ENCODE results near the gene FBXO47. TPM values are rescaled to one million over a fixed set of nuclear protein-coding genes. Genes with fewer than 3 reads are reported as not detected.

Gene FBXO47
- total RNA-seq, 1 experiment from 2014 or later: not detected

GRCh38 chr17:38996660-38997337 is 29.6 kb upstream of the FBXO47 start:
- DNase-seq (ENCODE audit: low spot score): no peak
- Histone ChIP-seq H3K9me3 (ENCODE audit: low read depth, low read length, poor library complexity, severe bottlenecking) (no peaks in the 10 kb centered on the region), H3K4me1 (ENCODE audit: insufficient read depth, low read length, poor library complexity, severe bottlenecking) (no peaks in the 10 kb centered on the region), H3K27me3 (replicated peaks; ENCODE audit: insufficient read depth, low read depth, low read length, poor library complexity) (no peaks in the 10 kb centered on the region), H3K27ac (ENCODE audit: low read depth, low read length, poor library complexity, severe bottlenecking) (no peak overlapping the region), H3K36me3 (ENCODE audit: insufficient read depth, low read length, poor library complexity, severe bottlenecking) (no peaks in the 10 kb centered on the region), H3K4me3 (ENCODE audit: low read depth, low read length, poor library complexity, severe bottlenecking) (no peak overlapping the region)
- CTCF ChIA-PET: no interaction called here
- BruUV-seq (replicated peaks): no TSS peak
- TF ChIP-seq EZH2 (IDR thresholded peaks at IDR 0.05; ENCODE audit: borderline replicate concordance, low read depth, low read length, poor library complexity, severe bottlenecking) (no peak), CTCF (conservative IDR thresholded peaks at IDR 0.05; ENCODE audit: low read depth, low read length) (no peak)
- intact Hi-C loops (cut with micrococcal nuclease; ENCODE audit: unreplicated experiment): no loop called here
- POLR2A ChIA-PET (ENCODE audit: low non-redundant PET): no interaction called here

DNA sequence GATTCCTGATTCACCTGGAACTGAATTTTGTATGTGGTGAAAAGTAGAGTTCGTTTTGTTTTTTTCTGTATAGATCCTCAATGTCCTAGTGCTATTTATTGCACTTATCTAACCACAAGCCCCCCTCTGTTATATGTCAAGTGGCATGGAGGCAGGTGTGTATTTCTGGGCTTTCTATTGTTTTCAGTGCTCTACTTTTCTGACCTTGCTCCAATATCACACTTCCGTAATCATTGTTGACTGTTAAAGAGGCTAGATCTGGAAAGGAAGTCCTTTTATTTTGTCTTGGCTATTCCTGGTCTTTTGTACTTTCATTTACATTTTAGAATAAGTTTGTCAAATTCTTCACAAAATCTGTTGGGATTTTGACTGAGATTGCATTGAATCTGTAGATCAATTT is 26.8 kb upstream of the FBXO47 start:
- no peaks in the 10 kb centered on the region for H3K36me3 ChIP-seq (ENCODE audit: insufficient read depth, low read length, poor library complexity, severe bottlenecking)
- BruUV-seq (replicated peaks): no TSS peak
- no peak for DNase-seq (ENCODE audit: low spot score)
- no peaks in the 10 kb centered on the region for H3K4me1 ChIP-seq (ENCODE audit: insufficient read depth, low read length, poor library complexity, severe bottlenecking)
- ChIA-PET CTCF (no interaction called here), POLR2A (ENCODE audit: low non-redundant PET) (no interaction called here)
- no peaks in the 10 kb centered on the region for H3K9me3 ChIP-seq (ENCODE audit: low read depth, low read length, poor library complexity, severe bottlenecking)
- intact Hi-C loops (cut with micrococcal nuclease; ENCODE audit: unreplicated experiment): no loop called here
- H3K27me3 ChIP-seq (replicated peaks; ENCODE audit: insufficient read depth, low read depth, low read length, poor library complexity): no peaks in the 10 kb centered on the region
- H3K4me3 ChIP-seq (ENCODE audit: low read depth, low read length, poor library complexity, severe bottlenecking): no peak overlapping the region
- H3K27ac ChIP-seq (ENCODE audit: low read depth, low read length, poor library complexity, severe bottlenecking): no peak overlapping the region
- TF ChIP-seq CTCF (conservative IDR thresholded peaks at IDR 0.05; ENCODE audit: low read depth, low read length): no peak
- TF ChIP-seq EZH2 (IDR thresholded peaks at IDR 0.05; ENCODE audit: borderline replicate concordance, low read depth, low read length, poor library complexity, severe bottlenecking): no peak

- TF ChIP-seq EZH2 (IDR thresholded peaks at IDR 0.05; ENCODE audit: borderline replicate concordance, low read depth, low read length, poor library complexity, severe bottlenecking): no peak
- intact Hi-C loops (cut with micrococcal nuclease; ENCODE audit: unreplicated experiment): loop anchor here (5.0 kb wide), 1 partner anchor 258 kb away; no protein-coding TSS in a partner anchor
- no peaks in the 10 kb centered on the region for H3K27me3 ChIP-seq (replicated peaks; ENCODE audit: insufficient read depth, low read depth, low read length, poor library complexity)
- H3K4me1 ChIP-seq (ENCODE audit: insufficient read depth, low read length, poor library complexity, severe bottlenecking): no peaks in the 10 kb centered on the region
- H3K4me3 ChIP-seq (ENCODE audit: low read depth, low read length, poor library complexity, severe bottlenecking): no peak overlapping the region
- POLR2A ChIA-PET (ENCODE audit: low non-redundant PET): no interaction called here
- no TSS peak for BruUV-seq (replicated peaks)
- no peak overlapping the region for H3K27ac ChIP-seq (ENCODE audit: low read depth, low read length, poor library complexity, severe bottlenecking)
- H3K36me3 ChIP-seq (ENCODE audit: insufficient read depth, low read length, poor library complexity, severe bottlenecking): no peaks in the 10 kb centered on the region
- H3K9me3 ChIP-seq (ENCODE audit: low read depth, low read length, poor library complexity, severe bottlenecking): no peaks in the 10 kb centered on the region
- DNase-seq (ENCODE audit: low spot score): no peak
- CTCF ChIA-PET: no interaction called here
These were observed 17.5 kb upstream of the FBXO47 start for GRCh38 chr17:38984666-38985065.

Data from A673 (cell line).